ENCODE measurements around the gene PYGO1.

DNA sequence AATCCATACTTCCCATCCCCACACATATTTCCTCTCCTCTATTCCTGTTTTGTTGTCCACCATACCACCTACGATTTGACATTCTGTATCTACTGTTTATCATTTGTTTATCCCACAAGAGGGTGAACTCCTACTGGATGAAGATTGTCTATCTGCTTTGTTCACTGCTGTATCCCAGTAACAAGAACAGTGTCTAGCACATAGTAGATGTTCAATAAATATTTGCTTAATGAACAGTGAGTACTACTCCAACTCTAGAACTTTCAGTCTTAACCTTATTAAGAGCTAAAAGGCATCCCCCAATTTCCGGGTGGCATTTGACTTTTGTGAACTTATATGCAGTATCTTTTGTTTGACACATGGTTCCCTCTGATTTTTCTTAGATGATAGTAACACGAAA lies 1.3 kb downstream of the PYGO1 start:
- TF ChIP-seq, protein P1, sequence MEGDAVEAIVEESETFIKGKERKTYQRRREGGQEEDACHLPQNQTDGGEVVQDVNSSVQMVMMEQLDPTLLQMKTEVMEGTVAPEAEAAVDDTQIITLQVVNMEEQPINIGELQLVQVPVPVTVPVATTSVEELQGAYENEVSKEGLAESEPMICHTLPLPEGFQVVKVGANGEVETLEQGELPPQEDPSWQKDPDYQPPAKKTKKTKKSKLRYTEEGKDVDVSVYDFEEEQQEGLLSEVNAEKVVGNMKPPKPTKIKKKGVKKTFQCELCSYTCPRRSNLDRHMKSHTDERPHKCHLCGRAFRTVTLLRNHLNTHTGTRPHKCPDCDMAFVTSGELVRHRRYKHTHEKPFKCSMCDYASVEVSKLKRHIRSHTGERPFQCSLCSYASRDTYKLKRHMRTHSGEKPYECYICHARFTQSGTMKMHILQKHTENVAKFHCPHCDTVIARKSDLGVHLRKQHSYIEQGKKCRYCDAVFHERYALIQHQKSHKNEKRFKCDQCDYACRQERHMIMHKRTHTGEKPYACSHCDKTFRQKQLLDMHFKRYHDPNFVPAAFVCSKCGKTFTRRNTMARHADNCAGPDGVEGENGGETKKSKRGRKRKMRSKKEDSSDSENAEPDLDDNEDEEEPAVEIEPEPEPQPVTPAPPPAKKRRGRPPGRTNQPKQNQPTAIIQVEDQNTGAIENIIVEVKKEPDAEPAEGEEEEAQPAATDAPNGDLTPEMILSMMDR (IDR thresholded peaks at IDR 0.05): no peak
- TF ChIP-seq EZH2 (IDR thresholded peaks at IDR 0.05) (peak; percentile 46), EZH2phosphoT487 (IDR thresholded peaks at IDR 0.05) (no peak)

Measured in neural progenitor cell (in vitro differentiated cells).